GM12873 (cell line): Measurements from ENCODE around the gene CCDC85B.

Experiments used
- TF ChIP-seq, protein P1 (sequence below): IDR thresholded peaks from 2 replicates; pipeline ENCODE4 v1.5.1; 2012; ENCODE audit warnings: low read depth, mild to moderate bottlenecking, moderate library complexity, low read length, control low read depth; ENCODE audit not compliant: insufficient read depth; ENCODE audit errors: missing control alignments

CCDC85B gene

DNA sequence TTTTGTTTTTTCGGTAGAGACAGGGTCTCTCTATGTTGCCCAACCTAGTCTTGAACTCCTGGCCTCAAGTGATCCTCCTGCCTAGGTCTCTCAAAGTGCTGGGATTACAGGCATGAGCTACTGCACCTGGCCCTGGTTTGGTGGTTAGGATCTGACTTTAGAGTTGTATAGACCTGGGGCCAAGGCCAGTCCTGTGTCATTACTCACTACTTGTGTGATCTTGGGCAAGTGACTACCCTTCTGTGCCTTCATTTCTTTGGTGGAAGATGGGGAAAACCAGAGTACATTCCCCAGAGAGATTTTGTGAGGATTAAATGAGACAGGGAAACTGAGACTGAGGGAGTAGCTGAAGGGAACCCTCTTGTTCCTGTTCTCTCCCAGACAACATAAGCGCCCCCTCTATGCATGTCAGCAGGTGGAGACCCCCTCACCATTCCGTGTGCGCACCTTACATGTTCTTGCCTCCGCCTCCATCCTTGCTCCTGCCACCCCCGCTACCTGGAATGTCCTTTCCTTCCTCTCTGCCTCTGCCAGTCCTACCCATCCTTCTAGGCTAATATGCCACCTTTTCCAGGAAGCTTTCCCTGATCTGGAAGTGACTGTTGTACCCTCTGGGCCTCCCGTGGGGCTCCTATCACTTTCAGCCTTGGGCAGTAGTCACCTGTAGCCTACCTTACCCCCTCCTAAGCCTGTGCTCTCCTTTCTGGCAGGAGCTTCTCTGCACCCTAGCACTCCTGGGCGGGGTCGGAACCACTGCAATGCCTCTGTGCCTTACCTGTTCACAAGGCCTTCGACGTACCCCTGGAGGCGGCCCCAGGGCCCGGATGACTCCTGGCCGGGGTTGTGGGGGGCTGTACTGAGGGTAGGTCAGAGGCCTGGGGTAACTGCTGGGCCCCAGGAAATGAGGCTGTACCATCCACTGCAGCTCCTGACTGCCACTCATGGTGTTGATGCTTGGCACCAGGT lies 5.8 kb downstream of the CCDC85B start:
- TF ChIP-seq, protein P1, sequence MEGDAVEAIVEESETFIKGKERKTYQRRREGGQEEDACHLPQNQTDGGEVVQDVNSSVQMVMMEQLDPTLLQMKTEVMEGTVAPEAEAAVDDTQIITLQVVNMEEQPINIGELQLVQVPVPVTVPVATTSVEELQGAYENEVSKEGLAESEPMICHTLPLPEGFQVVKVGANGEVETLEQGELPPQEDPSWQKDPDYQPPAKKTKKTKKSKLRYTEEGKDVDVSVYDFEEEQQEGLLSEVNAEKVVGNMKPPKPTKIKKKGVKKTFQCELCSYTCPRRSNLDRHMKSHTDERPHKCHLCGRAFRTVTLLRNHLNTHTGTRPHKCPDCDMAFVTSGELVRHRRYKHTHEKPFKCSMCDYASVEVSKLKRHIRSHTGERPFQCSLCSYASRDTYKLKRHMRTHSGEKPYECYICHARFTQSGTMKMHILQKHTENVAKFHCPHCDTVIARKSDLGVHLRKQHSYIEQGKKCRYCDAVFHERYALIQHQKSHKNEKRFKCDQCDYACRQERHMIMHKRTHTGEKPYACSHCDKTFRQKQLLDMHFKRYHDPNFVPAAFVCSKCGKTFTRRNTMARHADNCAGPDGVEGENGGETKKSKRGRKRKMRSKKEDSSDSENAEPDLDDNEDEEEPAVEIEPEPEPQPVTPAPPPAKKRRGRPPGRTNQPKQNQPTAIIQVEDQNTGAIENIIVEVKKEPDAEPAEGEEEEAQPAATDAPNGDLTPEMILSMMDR, result no peak

DNA sequence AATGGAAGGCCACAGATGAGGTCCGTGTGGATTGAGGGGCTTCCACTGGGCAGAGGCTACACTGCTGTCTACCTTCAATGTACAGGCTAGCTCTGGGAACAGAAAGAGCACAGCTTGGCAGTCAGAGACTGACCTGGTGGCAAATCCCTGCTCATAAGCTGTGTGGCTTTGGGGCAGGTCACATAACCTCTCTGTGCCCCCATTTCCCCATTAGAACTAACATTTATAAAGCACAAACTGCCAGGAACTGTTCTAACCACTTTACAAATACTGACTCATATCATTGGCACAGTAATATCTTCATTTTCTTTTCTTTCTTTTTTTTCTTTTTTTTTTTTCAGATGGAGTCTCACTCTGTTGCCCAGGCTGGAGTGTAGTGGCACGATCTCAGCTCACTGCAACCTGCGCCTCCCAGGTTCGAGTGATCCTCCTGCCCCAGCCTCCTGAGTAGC lies 6.6 kb downstream of the CCDC85B start:
- TF ChIP-seq, protein P1, result no peak

DNA sequence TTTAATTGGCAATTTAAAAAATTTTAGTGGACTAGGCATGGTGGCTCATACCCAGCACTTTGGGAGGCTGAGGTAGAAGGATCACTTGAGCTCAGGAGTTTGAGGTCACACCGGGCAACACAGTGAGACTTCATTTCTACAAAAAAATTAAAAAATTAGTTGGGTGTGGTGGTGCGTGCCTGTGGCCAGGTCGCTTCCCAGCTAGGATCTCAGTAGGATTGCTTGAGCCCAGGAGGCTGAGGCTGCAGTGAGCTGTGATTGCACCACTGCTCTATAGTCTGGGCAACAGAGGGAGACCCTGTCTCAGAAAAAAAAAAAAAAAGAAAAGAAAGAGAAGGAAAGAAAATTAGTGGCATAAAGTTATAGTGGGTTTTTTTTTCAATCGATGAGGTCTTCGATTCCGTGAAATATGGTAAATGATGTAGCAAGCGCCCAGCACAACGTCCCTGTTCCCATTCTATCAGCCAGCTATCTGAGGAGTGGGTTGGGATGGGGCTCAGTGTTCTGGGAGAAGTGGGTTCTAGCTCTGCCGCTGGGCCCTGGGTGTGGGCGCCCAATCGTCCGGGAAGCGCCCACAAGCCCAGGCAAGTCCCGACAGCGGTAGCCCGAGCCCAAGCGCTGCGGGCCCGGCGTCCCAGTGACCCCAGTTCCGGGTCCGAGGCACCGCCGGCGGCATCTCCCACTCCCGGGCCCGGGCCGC lies 8.3 kb downstream of the CCDC85B start:
- TF ChIP-seq, protein P1, result no peak

DNA sequence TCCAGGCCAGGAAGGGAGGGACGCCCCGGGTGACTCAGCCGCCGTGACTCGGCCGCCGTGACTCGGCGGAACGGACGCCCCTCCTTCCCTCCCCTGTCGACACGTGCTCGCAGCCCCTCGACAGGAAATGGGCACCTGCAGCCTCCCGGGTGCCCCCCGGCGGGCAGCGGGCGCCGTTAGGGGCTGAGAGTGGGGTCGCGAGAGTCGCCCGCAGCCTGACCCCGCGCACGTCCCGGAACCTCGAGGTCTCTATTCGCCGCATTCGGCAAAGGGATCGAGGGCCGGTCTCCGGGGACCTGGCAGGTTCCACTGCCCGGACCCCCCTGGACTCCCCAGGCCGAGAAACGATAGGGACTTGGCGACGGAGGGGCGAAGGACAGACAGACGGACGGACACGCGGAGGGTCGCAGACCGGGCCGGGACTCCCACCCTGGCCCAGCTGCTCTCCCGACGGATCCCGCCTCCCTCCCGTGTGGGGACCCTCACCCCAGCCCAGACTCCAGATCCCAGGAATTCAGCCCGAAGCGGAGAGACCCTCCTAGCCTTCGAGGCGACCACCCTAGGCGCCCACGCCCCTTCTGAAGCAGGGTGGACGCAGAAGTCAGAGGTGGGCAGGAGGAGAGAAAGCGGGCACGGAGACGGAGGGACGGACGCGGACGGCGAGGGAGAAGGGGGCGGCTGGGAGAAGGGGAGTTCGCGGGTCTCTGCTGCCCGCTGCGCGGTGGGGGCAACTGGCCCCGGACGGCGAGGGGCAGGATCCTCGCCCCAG lies 9.1 kb downstream of the CCDC85B start:
- TF ChIP-seq, protein P1, result no peak

DNA sequence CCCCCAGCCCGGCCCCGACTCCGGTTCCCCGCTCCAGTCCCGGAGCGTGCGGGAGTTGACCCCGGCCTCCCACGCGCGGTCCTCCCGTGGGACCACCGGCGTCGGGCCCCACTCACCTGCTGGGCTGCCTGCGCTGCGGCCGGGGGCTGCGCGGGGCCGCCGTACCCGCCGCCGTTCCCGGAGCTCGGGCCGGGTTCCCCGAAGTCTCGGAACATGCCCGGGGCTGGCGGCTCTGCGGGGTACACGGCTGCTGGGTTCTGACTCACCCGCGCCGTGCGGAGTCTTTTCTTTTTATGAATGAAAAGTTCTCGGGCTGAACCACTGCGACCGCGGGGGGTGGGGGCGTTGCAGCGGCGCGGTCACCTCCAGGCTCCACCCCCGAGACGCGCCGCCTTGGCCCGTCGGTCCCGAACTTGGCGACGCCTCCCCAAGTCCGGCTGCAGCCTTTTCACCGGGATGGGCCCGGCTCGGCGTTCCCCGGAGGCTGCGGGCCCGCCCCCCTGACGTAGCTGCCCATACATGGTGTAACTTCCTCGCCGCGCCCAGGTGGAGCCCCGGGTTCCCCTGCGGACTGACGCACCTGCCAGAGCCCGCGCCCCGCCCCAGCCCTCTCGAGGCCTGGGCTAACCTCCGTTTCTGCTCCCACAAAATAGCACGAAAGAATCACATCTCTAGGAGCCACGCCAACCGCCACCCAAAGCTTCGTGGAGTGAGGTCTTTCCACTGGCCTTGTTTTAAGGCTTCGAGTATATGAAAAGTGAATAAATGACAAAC lies 9.8 kb downstream of the CCDC85B start, which contains the start of gene FOSL1:
FOSL1 (minus strand) TSS at position 264 of the 774 bp plus-strand sequence; CDS start at position 215, 49 bp downstream.
- TF ChIP-seq, protein P1, result no peak

DNA sequence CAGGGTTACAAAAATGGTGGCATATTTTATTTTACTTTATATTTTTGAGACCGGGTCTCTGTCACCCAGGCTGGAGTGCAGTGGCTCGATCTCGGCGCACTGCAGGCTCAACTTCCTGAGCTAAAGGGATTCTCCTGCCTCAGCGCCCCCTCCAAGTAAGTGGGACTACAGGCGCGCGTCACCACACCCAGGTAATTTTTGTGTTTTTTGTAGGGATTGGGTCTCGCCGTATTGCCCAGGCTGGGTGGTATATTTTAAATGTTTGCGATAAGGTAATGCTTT lies 10.4 kb downstream of the CCDC85B start:
- TF ChIP-seq, protein P1, result no peak
